HepG2 (cell line): ENCODE data around the gene SCAI. TPM values are rescaled to one million over a fixed set of nuclear protein-coding genes. Genes with fewer than 3 reads are reported as not detected.

ENCODE experiments used
- ATAC-seq: fragments of 200-7000 bp; cut with Tn5 transposase; 3 replicates; pipeline ENCODE4 v1.9.1; 2020; ENCODE audit warnings: mild to moderate bottlenecking, moderate library complexity
- BruUV-seq: library from RNA; stranded (reverse); fragments of 400-500 nt; replicated peaks from 2 replicates; lab custom pipeline; 2021; lab: Mats Ljungman, UMichigan
- CTCF ChIA-PET: fragments of 300-600 bp; formaldehyde crosslinking; extraction: SDS; loops from one replicate; lab custom pipeline; 2021; ENCODE audit warnings: low total read pairs, inconsistent platforms, low intra/inter-chr PET ratio; lab: Yijun Ruan, JAX
- POLR2A ChIA-PET: fragments of 350-600 bp; sonication (Branson Sonifier 250); formaldehyde crosslinking; loops from one replicate; lab custom pipeline; 2020; ENCODE audit warnings: antibody characterized with exemption, inconsistent platforms; lab: Yijun Ruan, JAX
- DNase-seq: peaks from one replicate; pipeline ENCODE4 v3.0.0-alpha.2; 2015; ENCODE audit warnings: low spot score
- FAIRE-seq: peaks from 3 replicates; lab custom pipeline; 2011; peaks lifted over from hg19 to GRCh38; lab: Jason Lieb, UNC
- H2AFZ ChIP-seq: one replicate; pipeline ENCODE4 v1.6.1; 2011; ENCODE audit warnings: low read length, inconsistent platforms
- H3K27ac ChIP-seq: fragments of 300-600 bp; 3 replicates; pipeline ENCODE4 v1.8.0; 2011; ENCODE audit warnings: mixed run types, mild to moderate bottlenecking, mixed read lengths, low read length, inconsistent platforms; ENCODE audit not compliant: insufficient read depth; ENCODE audit errors: extremely low read length
- H3K27me3 ChIP-seq, 2 experiments: fragments of 200-600 bp in 1 of 2; 2 replicates in 1 of 2; 3 replicates in 1 of 2; pipeline versions ENCODE4 v1.6.0 to v1.8.0; 2011; ENCODE audit warnings: low read length in 2 of 2, mild to moderate bottlenecking in 2 of 2, moderate library complexity in 2 of 2, inconsistent platforms in 1 of 2; ENCODE audit not compliant: insufficient read depth in 2 of 2, control insufficient read depth in 1 of 2
- H3K36me3 ChIP-seq, 2 experiments: fragments of 200-600 bp in 1 of 2; replicated peaks in 1 of 2; 2 replicates in 1 of 2; 3 replicates in 1 of 2; pipeline versions ENCODE4 v1.5.1 to v1.8.0; 2011; ENCODE audit warnings: low read length in 2 of 2, inconsistent platforms in 1 of 2; ENCODE audit not compliant: insufficient read depth in 2 of 2, control insufficient read depth in 1 of 2
- H3K4me1 ChIP-seq: 2 replicates; pipeline ENCODE4 v1.5.1; 2012; ENCODE audit warnings: low read length, inconsistent platforms; ENCODE audit not compliant: insufficient read depth
- H3K4me2 ChIP-seq: 2 replicates; pipeline ENCODE4 v1.6.0; 2011; ENCODE audit warnings: low read depth, low read length, inconsistent platforms
- H3K4me3 ChIP-seq, 3 experiments: fragments of 200-600 bp in 1 of 3; sonication (generic), shearing (Covaris generic) in 1 of 3; replicated peaks in 1 of 3; 2 replicates each; pipeline ENCODE4 v1.5.1; 2011 to 2016; ENCODE audit warnings: low read length in 3 of 3, inconsistent platforms in 2 of 3, low read depth in 2 of 3, mild to moderate bottlenecking in 2 of 3, control low read depth in 1 of 3, mixed read lengths in 1 of 3; ENCODE audit not compliant: insufficient read depth in 1 of 3
- H3K79me2 ChIP-seq: one replicate; pipeline ENCODE4 v1.6.1; 2011; ENCODE audit warnings: low read length, inconsistent platforms; ENCODE audit not compliant: insufficient read depth
- H3K9ac ChIP-seq: 2 replicates; pipeline ENCODE4 v1.6.0; 2011; ENCODE audit warnings: mild to moderate bottlenecking, low read depth, low read length, inconsistent platforms; ENCODE audit not compliant: insufficient read depth
- H3K9me3 ChIP-seq: 2 replicates; pipeline ENCODE4 v1.5.1; 2012; ENCODE audit warnings: mild to moderate bottlenecking, low read length
- H4K20me1 ChIP-seq: 2 replicates; pipeline ENCODE4 v1.6.0; 2011; ENCODE audit warnings: inconsistent platforms, mild to moderate bottlenecking, low read length, moderate library complexity; ENCODE audit not compliant: insufficient read depth
- FOXA3 ChIP-seq: IDR thresholded peaks from 2 replicates; pipeline ENCODE4 v1.6.1; 2016; ENCODE audit warnings: missing genetic modification reagents, missing compliant biosample characterization
- MAZ ChIP-seq, 2 experiments: sonication (generic) in 1 of 2; formaldehyde crosslinking in 1 of 2; IDR thresholded peaks; 2 replicates each; pipeline versions ENCODE4 v1.5.0 to v1.6.1; 2012 to 2020; ENCODE audit warnings: low read depth in 2 of 2, mild to moderate bottlenecking in 2 of 2, borderline replicate concordance in 1 of 2, improper control_type of control experiment in 1 of 2, low read length in 1 of 2, missing genetic modification reagents in 1 of 2, moderate library complexity in 1 of 2
- SALL1 ChIP-seq: sonication (generic); formaldehyde crosslinking; IDR thresholded peaks from 2 replicates; pipeline ENCODE4 v1.8.0; 2022; ENCODE audit warnings: mild to moderate bottlenecking, missing genetic modification reagents
- SOX13 ChIP-seq, 3 experiments: fragments of 450-650 bp in 1 of 3; sonication (generic) in 1 of 3; formaldehyde crosslinking in 1 of 3; IDR thresholded peaks in 2 of 3; conservative IDR thresholded peaks in 1 of 3; 2 replicates each; pipeline versions ENCODE4 v1.5.0 to v1.6.1; 2016 to 2020; ENCODE audit warnings: antibody characterized with exemption in 1 of 3, mild to moderate bottlenecking in 1 of 3, missing compliant biosample characterization in 1 of 3, missing genetic modification reagents in 1 of 3, moderate library complexity in 1 of 3
- SOX5 ChIP-seq: IDR thresholded peaks from 2 replicates; pipeline ENCODE4 v1.6.1; 2016; ENCODE audit warnings: borderline replicate concordance
- TBL1XR1 ChIP-seq: fragments of 150-350 bp; IDR thresholded peaks from 2 replicates; pipeline ENCODE4 v1.6.1; 2014; ENCODE audit warnings: borderline replicate concordance, low read length; ENCODE audit not compliant: partially characterized antibody
- TCF7 ChIP-seq: sonication (generic); IDR thresholded peaks from 2 replicates; pipeline ENCODE4 v1.6.1; 2016; ENCODE audit warnings: antibody characterized with exemption, low read depth
- TOE1 ChIP-seq: sonication (generic); formaldehyde crosslinking; IDR thresholded peaks from 2 replicates; pipeline ENCODE4 v1.4.0; 2020; ENCODE audit warnings: mild to moderate bottlenecking, missing genetic modification reagents
- ZBTB33 ChIP-seq: sonication (generic); formaldehyde crosslinking; IDR thresholded peaks from 2 replicates; pipeline ENCODE4 v1.4.0; 2020; ENCODE audit warnings: missing genetic modification reagents
- ZNF232 ChIP-seq: sonication (generic); formaldehyde crosslinking; IDR thresholded peaks from 2 replicates; pipeline ENCODE4 v1.4.0; 2020; ENCODE audit warnings: missing genetic modification reagents, borderline replicate concordance
- WGBS: methylation state at CpG from one replicate; pipeline ENCODE4 v1.1.6; 2017; ENCODE audit warnings: low lambda C conversion rate; 5-methylcytosine and 5-hydroxymethylcytosine counted together
- in situ Hi-C: cut with HindIII; loops from 2 replicates; pipeline ENCODE4 v1.10.0; 2017; ENCODE audit warnings: low pct_unique_long_range_greater_than_20kb; ENCODE audit not compliant: extremely low pct_ligation_motif_present
- intact Hi-C: fragments of 100-400 bp; cut with micrococcal nuclease; formaldehyde crosslinking; loops from one replicate; pipeline ENCODE4 v1.10.0; 2022; ENCODE audit not compliant: unreplicated experiment
- polyA plus RNA-seq, 8 experiments: library from polyadenylated mRNA; depleted of rRNA in 3 of 8; stranded (reverse) in 7 of 8; unstranded in 1 of 8; fragments of >200 nt; fragmentation: Illumina TruSeq in 4 of 8; extraction: Trizol in 4 of 8; gene quantifications; 2 replicates each; pipeline versions ENCODE4 v1.2.1 to v1.2.3, GENCODE V29; 2011 to 2016; ENCODE audit warnings: low read depth in 4 of 8, missing spikeins in 1 of 8, mixed read lengths in 1 of 8; ENCODE audit not compliant: insufficient read depth in 1 of 8
- total RNA-seq, 5 experiments: library from RNA; depleted of rRNA; stranded (reverse); fragments of >200 nt; fragmentation: Illumina TruSeq; extraction: Trizol; gene quantifications; 2 replicates each; pipeline ENCODE4 v1.2.3, GENCODE V29; 2016; ENCODE audit warnings: low read depth in 1 of 5
- TF ChIP-seq, protein P1 (sequence below): sonication (generic); formaldehyde crosslinking; conservative IDR thresholded peaks from 2 replicates; pipeline ENCODE4 v1.5.0; 2020; ENCODE audit warnings: missing genetic modification reagents
- TF ChIP-seq, protein P2 (sequence below), 2 experiments: sonication (generic) in 1 of 2; formaldehyde crosslinking in 1 of 2; IDR thresholded peaks; 2 replicates each; pipeline versions ENCODE4 v1.6.1 to v1.9.0; 2014 to 2022; ENCODE audit warnings: antibody characterized with exemption in 1 of 2, borderline replicate concordance in 1 of 2, inconsistent platforms in 1 of 2, low read depth in 1 of 2, missing genetic modification reagents in 1 of 2

Gene SCAI
- total and polyA plus RNA-seq, 2 of the 13 experiments (the other 11 are each of a cell fraction or from before 2014, with no cell fraction given) = 4.4 to 8.4 TPM

DNA sequence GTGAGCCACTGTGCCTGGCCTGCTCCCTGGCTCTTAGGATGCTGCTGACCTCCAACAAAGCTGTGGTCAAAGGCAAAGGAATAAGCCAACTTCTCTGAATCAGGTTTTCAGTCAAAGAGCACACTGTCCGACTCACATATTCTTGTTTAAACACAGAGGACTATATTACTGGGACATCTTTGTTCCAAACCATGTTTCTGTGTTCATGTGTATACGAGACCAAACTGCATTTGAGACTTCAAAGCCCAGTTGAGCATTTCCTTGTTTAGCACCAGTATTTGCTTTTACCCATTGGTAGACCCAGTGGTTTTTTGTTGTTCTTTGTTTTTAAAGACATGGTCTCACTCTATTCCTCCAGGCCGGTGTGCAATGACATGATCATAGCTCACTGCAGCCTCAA is 100.2 kb downstream of the SCAI start:
- Histone ChIP-seq H3K79me2 (no peaks in the 10 kb centered on the region), H3K9me3 (no peaks in the 10 kb centered on the region), H4K20me1 (no peaks in the 10 kb centered on the region), H3K36me3 (no peaks in the 10 kb centered on the region; a peak in 2 of 5 replicates), H3K27ac (no peak overlapping the region), H3K4me3 (no peak overlapping the region), H3K4me2 (no peak overlapping the region), H3K4me1 (peaks cover 14% of the 10 kb centered on the region), H2AFZ (no peak overlapping the region), H3K27me3 (no peaks in the 10 kb centered on the region), H3K9ac (no peak overlapping the region)
- FAIRE-seq (no peak), DNase-seq (peak; percentile 26), ATAC-seq (peak; percentile 60)
- in situ Hi-C loops = no loop called here
- intact Hi-C loops = no loop called here
- no TSS peak for BruUV-seq
- ChIA-PET POLR2A (no interaction called here), CTCF (no interaction called here)
- 77% methylated on average over 3 of the region's 3 CpGs for WGBS
- TF ChIP-seq ZNF232 (CRISPR knock-in tag) (no peak), SALL1 (CRISPR knock-in tag) (no peak), FOXA3 (CRISPR knock-in tag) (peak; percentile 18; the same call in 1 of the 2 replicates), TCF7 (peak; percentile 27; the same call in 1 of the 2 replicates), MAZ (IDR thresholded peaks at IDR 0.05; ENCODE audit: borderline replicate concordance, low read depth, low read length) (no peak), MAZ (CRISPR knock-in tag; IDR thresholded peaks at IDR 0.05; ENCODE audit: low read depth) (no peak), TOE1 (CRISPR knock-in tag) (no peak), ZBTB33 (no peak), SOX13 (IDR thresholded peaks at IDR 0.05) (no peak), SOX13 (CRISPR knock-in tag; conservative IDR thresholded peaks at IDR 0.05 in 1 of 2, IDR thresholded peaks at IDR 0.05 in 1 of 2) (peak in 1 of 2 experiments; percentile 37; a peak in 1 of 4 replicates), TBL1XR1 (no peak), SOX5 (peak; percentile 51; the same call in 1 of the 2 replicates)
- TF ChIP-seq, protein P1, sequence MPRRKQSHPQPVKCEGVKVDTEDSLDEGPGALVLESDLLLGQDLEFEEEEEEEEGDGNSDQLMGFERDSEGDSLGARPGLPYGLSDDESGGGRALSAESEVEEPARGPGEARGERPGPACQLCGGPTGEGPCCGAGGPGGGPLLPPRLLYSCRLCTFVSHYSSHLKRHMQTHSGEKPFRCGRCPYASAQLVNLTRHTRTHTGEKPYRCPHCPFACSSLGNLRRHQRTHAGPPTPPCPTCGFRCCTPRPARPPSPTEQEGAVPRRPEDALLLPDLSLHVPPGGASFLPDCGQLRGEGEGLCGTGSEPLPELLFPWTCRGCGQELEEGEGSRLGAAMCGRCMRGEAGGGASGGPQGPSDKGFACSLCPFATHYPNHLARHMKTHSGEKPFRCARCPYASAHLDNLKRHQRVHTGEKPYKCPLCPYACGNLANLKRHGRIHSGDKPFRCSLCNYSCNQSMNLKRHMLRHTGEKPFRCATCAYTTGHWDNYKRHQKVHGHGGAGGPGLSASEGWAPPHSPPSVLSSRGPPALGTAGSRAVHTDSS = no peak
- TF ChIP-seq, protein P2, sequence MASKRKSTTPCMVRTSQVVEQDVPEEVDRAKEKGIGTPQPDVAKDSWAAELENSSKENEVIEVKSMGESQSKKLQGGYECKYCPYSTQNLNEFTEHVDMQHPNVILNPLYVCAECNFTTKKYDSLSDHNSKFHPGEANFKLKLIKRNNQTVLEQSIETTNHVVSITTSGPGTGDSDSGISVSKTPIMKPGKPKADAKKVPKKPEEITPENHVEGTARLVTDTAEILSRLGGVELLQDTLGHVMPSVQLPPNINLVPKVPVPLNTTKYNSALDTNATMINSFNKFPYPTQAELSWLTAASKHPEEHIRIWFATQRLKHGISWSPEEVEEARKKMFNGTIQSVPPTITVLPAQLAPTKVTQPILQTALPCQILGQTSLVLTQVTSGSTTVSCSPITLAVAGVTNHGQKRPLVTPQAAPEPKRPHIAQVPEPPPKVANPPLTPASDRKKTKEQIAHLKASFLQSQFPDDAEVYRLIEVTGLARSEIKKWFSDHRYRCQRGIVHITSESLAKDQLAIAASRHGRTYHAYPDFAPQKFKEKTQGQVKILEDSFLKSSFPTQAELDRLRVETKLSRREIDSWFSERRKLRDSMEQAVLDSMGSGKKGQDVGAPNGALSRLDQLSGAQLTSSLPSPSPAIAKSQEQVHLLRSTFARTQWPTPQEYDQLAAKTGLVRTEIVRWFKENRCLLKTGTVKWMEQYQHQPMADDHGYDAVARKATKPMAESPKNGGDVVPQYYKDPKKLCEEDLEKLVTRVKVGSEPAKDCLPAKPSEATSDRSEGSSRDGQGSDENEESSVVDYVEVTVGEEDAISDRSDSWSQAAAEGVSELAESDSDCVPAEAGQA (IDR thresholded peaks at IDR 0.05; ENCODE audit: low read depth) = no peak
- TF ChIP-seq, protein P2 (CRISPR knock-in tag; IDR thresholded peaks at IDR 0.05; ENCODE audit: borderline replicate concordance) = no peak
